HepG2 (cell line): ENCODE results near the gene TJAP1. TPM values are rescaled to one million over a fixed set of nuclear protein-coding genes. Genes with fewer than 3 reads are reported as not detected.

Experiments
- DNMT1 ChIP-seq: sonication (generic); formaldehyde crosslinking; IDR thresholded peaks from 2 replicates; pipeline ENCODE4 v1.5.1; 2020; ENCODE audit warnings: mild to moderate bottlenecking, missing genetic modification reagents
- ELF1 ChIP-seq: sonication (generic); formaldehyde crosslinking; IDR thresholded peaks from 2 replicates; pipeline ENCODE4 v1.4.0; 2020; ENCODE audit warnings: missing genetic modification reagents
- ESRRA ChIP-seq: sonication (generic); formaldehyde crosslinking; IDR thresholded peaks from 2 replicates; pipeline ENCODE4 v1.5.1; 2020; ENCODE audit warnings: mild to moderate bottlenecking, low read depth, missing genetic modification reagents
- HMGA1 ChIP-seq: sonication (generic); formaldehyde crosslinking; conservative IDR thresholded peaks from 2 replicates; pipeline ENCODE4 v1.4.0; 2020; ENCODE audit warnings: missing genetic modification reagents
- HNRNPLL ChIP-seq: fragments of 200-400 bp; formaldehyde crosslinking; IDR thresholded peaks from 2 replicates; pipeline ENCODE4 v1.6.1; 2017; ENCODE audit warnings: mild to moderate bottlenecking, low read depth, low read length; ENCODE audit not compliant: poor library complexity, severe bottlenecking
- NCOA1 ChIP-seq: sonication (generic); formaldehyde crosslinking; IDR thresholded peaks from 2 replicates; pipeline ENCODE4 v1.9.0; 2021; ENCODE audit warnings: missing genetic modification reagents
- NONO ChIP-seq, 2 experiments: fragments of 450-650 bp in 1 of 2; sonication (generic) in 1 of 2; formaldehyde crosslinking in 1 of 2; IDR thresholded peaks in 1 of 2; conservative IDR thresholded peaks in 1 of 2; 2 replicates each; pipeline versions ENCODE4 v1.6.1 to v1.8.0; 2017 to 2022; ENCODE audit warnings: mild to moderate bottlenecking in 1 of 2, missing genetic modification reagents in 1 of 2, moderate library complexity in 1 of 2
- SETDB1 ChIP-seq: sonication (generic); formaldehyde crosslinking; IDR thresholded peaks from 2 replicates; pipeline ENCODE4 v1.5.1; 2020; ENCODE audit warnings: missing genetic modification reagents, mild to moderate bottlenecking, borderline replicate concordance
- SMARCC2 ChIP-seq: fragments of 450-650 bp; IDR thresholded peaks from 2 replicates; pipeline ENCODE4 v1.6.1; 2017; ENCODE audit warnings: antibody characterized with exemption, mild to moderate bottlenecking
- THAP9 ChIP-seq: sonication (generic); formaldehyde crosslinking; IDR thresholded peaks from 2 replicates; pipeline ENCODE4; 2020; ENCODE audit warnings: missing genetic modification reagents, mild to moderate bottlenecking, borderline replicate concordance
- ZBTB7A ChIP-seq: sonication (generic); formaldehyde crosslinking; IDR thresholded peaks from 2 replicates; pipeline ENCODE4 v1.8.0; 2022; ENCODE audit warnings: mild to moderate bottlenecking, missing genetic modification reagents
- ZMAT3 ChIP-seq: sonication (generic); formaldehyde crosslinking; conservative IDR thresholded peaks from 2 replicates; pipeline ENCODE4 v1.7.0; 2021; ENCODE audit warnings: missing genetic modification reagents
- ZNF142 ChIP-seq: sonication (generic); formaldehyde crosslinking; IDR thresholded peaks from 2 replicates; pipeline ENCODE4 v1.4.0; 2020; ENCODE audit warnings: missing genetic modification reagents
- ZNF20 ChIP-seq: sonication (generic); formaldehyde crosslinking; IDR thresholded peaks from 2 replicates; pipeline ENCODE4 v1.4.0; 2020; ENCODE audit warnings: mild to moderate bottlenecking, moderate library complexity, missing genetic modification reagents
- ZNF281 ChIP-seq: sonication (generic); formaldehyde crosslinking; IDR thresholded peaks from 2 replicates; pipeline ENCODE4 v1.4.0; 2020; ENCODE audit warnings: missing genetic modification reagents, borderline replicate concordance
- ZNF354B ChIP-seq: sonication (generic); formaldehyde crosslinking; IDR thresholded peaks from 2 replicates; pipeline ENCODE4 v1.8.0; 2022; ENCODE audit warnings: mild to moderate bottlenecking, missing genetic modification reagents
- polyA plus RNA-seq, 8 experiments: library from polyadenylated mRNA; depleted of rRNA in 3 of 8; stranded (reverse) in 7 of 8; unstranded in 1 of 8; fragments of >200 nt; fragmentation: Illumina TruSeq in 4 of 8; extraction: Trizol in 4 of 8; gene quantifications; 2 replicates each; pipeline versions ENCODE4 v1.2.1 to v1.2.3, GENCODE V29; 2011 to 2016; ENCODE audit warnings: low read depth in 4 of 8, missing spikeins in 1 of 8, mixed read lengths in 1 of 8; ENCODE audit not compliant: insufficient read depth in 1 of 8
- total RNA-seq, 5 experiments: library from RNA; depleted of rRNA; stranded (reverse); fragments of >200 nt; fragmentation: Illumina TruSeq; extraction: Trizol; gene quantifications; 2 replicates each; pipeline ENCODE4 v1.2.3, GENCODE V29; 2016; ENCODE audit warnings: low read depth in 1 of 5
- TF ChIP-seq, protein P1 (sequence below): sonication (generic); formaldehyde crosslinking; IDR thresholded peaks from 2 replicates; pipeline ENCODE4 v1.9.0; 2022; ENCODE audit warnings: missing genetic modification reagents, mild to moderate bottlenecking, borderline replicate concordance

TJAP1 gene
- total and polyA plus RNA-seq, 2 of the 13 experiments (the other 11 are each of a cell fraction or from before 2014, with no cell fraction given), result 15.7 to 41.6 TPM

- TF ChIP-seq ZNF142 (CRISPR knock-in tag) (no peak), ZMAT3 (CRISPR knock-in tag) (no peak), ESRRA (CRISPR knock-in tag) (peak; percentile 86), SETDB1 (CRISPR knock-in tag) (no peak), DNMT1 (CRISPR knock-in tag) (no peak), ELF1 (CRISPR knock-in tag) (no peak), ZBTB7A (CRISPR knock-in tag) (no peak), NONO (IDR thresholded peaks at IDR 0.05) (no peak), NONO (CRISPR knock-in tag; conservative IDR thresholded peaks at IDR 0.05) (no peak), THAP9 (CRISPR knock-in tag) (0 out of 2 replicates have a peak, but pooled peaks have one; percentile 2), NCOA1 (CRISPR knock-in tag) (no peak), HMGA1 (CRISPR knock-in tag) (no peak), ZNF20 (CRISPR knock-in tag) (no peak), ZNF281 (CRISPR knock-in tag) (no peak), SMARCC2 (no peak), ZNF354B (CRISPR knock-in tag) (no peak), HNRNPLL (peak; percentile 23)
- TF ChIP-seq, protein P1, sequence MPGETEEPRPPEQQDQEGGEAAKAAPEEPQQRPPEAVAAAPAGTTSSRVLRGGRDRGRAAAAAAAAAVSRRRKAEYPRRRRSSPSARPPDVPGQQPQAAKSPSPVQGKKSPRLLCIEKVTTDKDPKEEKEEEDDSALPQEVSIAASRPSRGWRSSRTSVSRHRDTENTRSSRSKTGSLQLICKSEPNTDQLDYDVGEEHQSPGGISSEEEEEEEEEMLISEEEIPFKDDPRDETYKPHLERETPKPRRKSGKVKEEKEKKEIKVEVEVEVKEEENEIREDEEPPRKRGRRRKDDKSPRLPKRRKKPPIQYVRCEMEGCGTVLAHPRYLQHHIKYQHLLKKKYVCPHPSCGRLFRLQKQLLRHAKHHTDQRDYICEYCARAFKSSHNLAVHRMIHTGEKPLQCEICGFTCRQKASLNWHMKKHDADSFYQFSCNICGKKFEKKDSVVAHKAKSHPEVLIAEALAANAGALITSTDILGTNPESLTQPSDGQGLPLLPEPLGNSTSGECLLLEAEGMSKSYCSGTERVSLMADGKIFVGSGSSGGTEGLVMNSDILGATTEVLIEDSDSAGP (CRISPR knock-in tag), result no peak
Measured at GRCh38 chr6:43505718-43506117, 28.3 kb downstream of the TJAP1 start (continued).
